Measurements from ENCODE around the gene MGRN1. TPM values are rescaled to one million over a fixed set of nuclear protein-coding genes. Genes with fewer than 3 reads are reported as not detected.

The MGRN1 gene
- total RNA-seq, 4 donors from 2014 or later: 49.1 to 127 (median 79.5) TPM

GRCh38 chr16:4668313-4668960 is 43.8 kb downstream of the MGRN1 start:
- Histone ChIP-seq H3K4me1 (peaks cover 9 to 24% (median 18%) of the 10 kb centered on the region in 4 donors), H3K27ac (no peak overlapping the region), H3K27me3 (no peaks in the 10 kb centered on the region), H3K36me3 (peaks cover 0 to 37% (median 6%) of the 10 kb centered on the region in 4 donors), H3K4me3 (no peak overlapping the region), H3K9me3 (no peaks in the 10 kb centered on the region)
- 95 to 98% methylated on average over 10 of the region's 10 CpGs for WGBS, 2 donors (ENCODE audit: low coverage in 1 of 2)
- in situ Hi-C loops (cut with MboI; ENCODE audit: low pct_ligation_motif_present in 1 of 4, low pct_unique_long_range_greater_than_20kb in 1 of 4, low sequenced_read_pairs in 3 of 4): no loop called here
- intact Hi-C loops (cut with DNase I; ENCODE audit: low total_unique reads): no loop called here
- TF ChIP-seq POLR2AphosphoS5 (IDR thresholded peaks at IDR 0.05): no peak
- no peak for TF ChIP-seq CTCF (IDR thresholded peaks at IDR 0.05)
- no peak for TF ChIP-seq POLR2A (IDR thresholded peaks at IDR 0.05)
- no peak for TF ChIP-seq EP300 (IDR thresholded peaks at IDR 0.05; ENCODE audit: low read depth)
- no peak for DNase-seq

GRCh38 chr16:4673387-4674046 is 48.9 kb downstream of the MGRN1 start:
- peaks cover 0 to 2% (median under 1%) of the 10 kb centered on the region in 4 donors for H3K4me1 ChIP-seq
- no peak for DNase-seq
- intact Hi-C loops (cut with DNase I; ENCODE audit: low total_unique reads) (no loop called here), in situ Hi-C loops (cut with MboI; ENCODE audit: low pct_ligation_motif_present in 1 of 4, low pct_unique_long_range_greater_than_20kb in 1 of 4, low sequenced_read_pairs in 3 of 4) (no loop called here)
- no peaks in the 10 kb centered on the region for H3K9me3 ChIP-seq
- H3K27ac ChIP-seq: no peak overlapping the region
- WGBS, 2 donors (ENCODE audit: low coverage in 1 of 2): 96 to 97% methylated on average over 9 to 33 of the region's 33 CpGs
- H3K4me3 ChIP-seq: no peak overlapping the region
- no peaks in the 10 kb centered on the region for H3K27me3 ChIP-seq
- peaks cover 0 to 23% (median 6%) of the 10 kb centered on the region in 4 donors for H3K36me3 ChIP-seq
- no peak for TF ChIP-seq EP300 (IDR thresholded peaks at IDR 0.05; ENCODE audit: low read depth)
- TF ChIP-seq POLR2A (IDR thresholded peaks at IDR 0.05): no peak
- no peak for TF ChIP-seq CTCF (IDR thresholded peaks at IDR 0.05)
- no peak for TF ChIP-seq POLR2AphosphoS5 (IDR thresholded peaks at IDR 0.05)

- H3K36me3 ChIP-seq: peaks cover 0 to 13% (median 5%) of the 10 kb centered on the region in 4 donors
- intact Hi-C loops (cut with DNase I; ENCODE audit: low total_unique reads) (no loop called here), in situ Hi-C loops (cut with MboI; ENCODE audit: low pct_ligation_motif_present in 1 of 4, low pct_unique_long_range_greater_than_20kb in 1 of 4, low sequenced_read_pairs in 3 of 4) (no loop called here)
- no peak for TF ChIP-seq CTCF (IDR thresholded peaks at IDR 0.05)
- no peak for TF ChIP-seq POLR2A (IDR thresholded peaks at IDR 0.05)
- no peak for TF ChIP-seq POLR2AphosphoS5 (IDR thresholded peaks at IDR 0.05)
- TF ChIP-seq EP300 (IDR thresholded peaks at IDR 0.05; ENCODE audit: low read depth): no peak
- H3K9me3 ChIP-seq: no peaks in the 10 kb centered on the region
- 97 to 98% methylated on average over 6 to 9 of the region's 9 CpGs for WGBS, 2 donors (ENCODE audit: low coverage in 1 of 2)
- no peak for DNase-seq
- H3K4me1 ChIP-seq: peaks cover 0 to 16% (median 14%) of the 10 kb centered on the region in 4 donors
- no peaks in the 10 kb centered on the region for H3K27me3 ChIP-seq
- H3K27ac ChIP-seq: no peak overlapping the region
- H3K4me3 ChIP-seq: no peak overlapping the region
Measured at GRCh38 chr16:4674926-4675530, 50.4 kb downstream of the MGRN1 start.
